Measurements from ENCODE around the gene FBLN7.
A peak's percentile ranks its signal among the peaks of the same experiment; 100 is the strongest.

FBLN7 gene

GRCh38 chr2:112160283-112161250, 22.4 kb downstream of the FBLN7 start:
- DNase-seq: peak; percentile 44

GRCh38 chr2:112161431-112162145, 23.4 kb downstream of the FBLN7 start:
- peak; percentile 46 for DNase-seq

GRCh38 chr2:112162341-112162740, 24.2 kb downstream of the FBLN7 start:
- DNase-seq: peak; percentile 26

- peak; percentile 28 for DNase-seq
Observed at GRCh38 chr2:112162956-112163355, 24.8 kb downstream of the FBLN7 start.

GRCh38 chr2:112163541-112163981, 25.4 kb downstream of the FBLN7 start:
- no peak for DNase-seq

- no peak for DNase-seq
Observed at GRCh38 chr2:112164876-112165275, 26.7 kb downstream of the FBLN7 start.

- DNase-seq: peak; percentile 35
Observed at GRCh38 chr2:112165296-112165695, 27.1 kb downstream of the FBLN7 start.

GRCh38 chr2:112166806-112167499, 28.8 kb downstream of the FBLN7 start:
- peak; percentile 58 for DNase-seq

GRCh38 chr2:112168422-112169124, 30.4 kb downstream of the FBLN7 start:
- DNase-seq: peak; percentile 42

- no peak for DNase-seq
Observed at GRCh38 chr2:112170495-112170894, 32.3 kb downstream of the FBLN7 start.

GRCh38 chr2:112173646-112174319, 35.6 kb downstream of the FBLN7 start:
- no peak for DNase-seq

- DNase-seq: no peak
Observed at GRCh38 chr2:112174383-112174782, 36.2 kb downstream of the FBLN7 start.

- no peak for DNase-seq
Observed at GRCh38 chr2:112175333-112175732, 37.1 kb downstream of the FBLN7 start.

GRCh38 chr2:112175958-112176573, 37.9 kb downstream of the FBLN7 start:
- DNase-seq: no peak

- peak; percentile 75 for DNase-seq
Observed at GRCh38 chr2:112181571-112182290, 43.5 kb downstream of the FBLN7 start.

- DNase-seq: peak; percentile 65
Observed at GRCh38 chr2:112182581-112183034, 44.4 kb downstream of the FBLN7 start.

- DNase-seq: no peak
Observed at GRCh38 chr2:112183327-112184025, 45.3 kb downstream of the FBLN7 start.

- DNase-seq: no peak
Observed at GRCh38 chr2:112184121-112184520, 45.9 kb downstream of the FBLN7 start.

GRCh38 chr2:112185131-112185530, 46.9 kb downstream of the FBLN7 start:
- DNase-seq: no peak
